GM21529 (cell line): ENCODE results near the gene OR2V2.
"Not testable (repeated sequence)": the region's sequence is repeated elsewhere in the genome, so short reads cannot be mapped to it uniquely, and the experiment has no call there.

ENCODE experiments used
- ATAC-seq: cut with Tn5 transposase; IDR thresholded peaks from one replicate; pipeline ENCODE4 v1.9.1; 2021; ENCODE audit not compliant: unreplicated experiment

The OR2V2 gene

GRCh38 chr5:181146927-181147636 is at the start of gene OR2V2:
OR2V2 (plus strand) TSS chr5:181147586; CDS start chr5:181154943, 7,357 bp downstream.
- not testable (repeated sequence) for ATAC-seq

GRCh38 chr5:181097759-181098491 is 49.5 kb upstream of the OR2V2 start:
- ATAC-seq = not testable (repeated sequence)

- ATAC-seq = no peak
Observed at GRCh38 chr5:181098762-181099601, 48.4 kb upstream of the OR2V2 start.

- ATAC-seq = no peak
Observed at GRCh38 chr5:181099602-181100086, 47.7 kb upstream of the OR2V2 start.

- ATAC-seq = no peak
Observed at GRCh38 chr5:181100121-181100875, 47.1 kb upstream of the OR2V2 start.

GRCh38 chr5:181101030-181101641 is 46.2 kb upstream of the OR2V2 start:
- not testable (repeated sequence) for ATAC-seq

- ATAC-seq = not testable (repeated sequence)
Observed at GRCh38 chr5:181101930-181102674, 45.3 kb upstream of the OR2V2 start.

GRCh38 chr5:181104259-181104568 is 43.2 kb upstream of the OR2V2 start:
- ATAC-seq = not testable (repeated sequence)

- ATAC-seq = not testable (repeated sequence)
Observed at GRCh38 chr5:181104606-181105390, 42.6 kb upstream of the OR2V2 start.

GRCh38 chr5:181105391-181106025 is 41.9 kb upstream of the OR2V2 start:
- no peak for ATAC-seq

- ATAC-seq = no peak
Observed at GRCh38 chr5:181107699-181108098, 39.7 kb upstream of the OR2V2 start.

GRCh38 chr5:181108578-181109165 is 38.7 kb upstream of the OR2V2 start:
- ATAC-seq = no peak

- ATAC-seq = no peak
Observed at GRCh38 chr5:181109489-181110013, 37.8 kb upstream of the OR2V2 start.

- no peak for ATAC-seq
Observed at GRCh38 chr5:181111010-181111409, 36.4 kb upstream of the OR2V2 start.

- ATAC-seq = no peak
Observed at GRCh38 chr5:181112476-181112875, 34.9 kb upstream of the OR2V2 start.

- not testable (repeated sequence) for ATAC-seq
Observed at GRCh38 chr5:181113572-181113971, 33.8 kb upstream of the OR2V2 start.

- ATAC-seq = no peak
Observed at GRCh38 chr5:181114284-181114843, 33.0 kb upstream of the OR2V2 start.
